Measurements from ENCODE around the gene GSTT2B. TPM values are rescaled to one million over a fixed set of nuclear protein-coding genes. Genes with fewer than 3 reads are reported as not detected.
"Not testable (repeated sequence)": the region's sequence is repeated elsewhere in the genome, so short reads cannot be mapped to it uniquely, and the experiment has no call there.

GSTT2B gene
- total RNA-seq, 1 donor from 2014 or later = not detected

DNA sequence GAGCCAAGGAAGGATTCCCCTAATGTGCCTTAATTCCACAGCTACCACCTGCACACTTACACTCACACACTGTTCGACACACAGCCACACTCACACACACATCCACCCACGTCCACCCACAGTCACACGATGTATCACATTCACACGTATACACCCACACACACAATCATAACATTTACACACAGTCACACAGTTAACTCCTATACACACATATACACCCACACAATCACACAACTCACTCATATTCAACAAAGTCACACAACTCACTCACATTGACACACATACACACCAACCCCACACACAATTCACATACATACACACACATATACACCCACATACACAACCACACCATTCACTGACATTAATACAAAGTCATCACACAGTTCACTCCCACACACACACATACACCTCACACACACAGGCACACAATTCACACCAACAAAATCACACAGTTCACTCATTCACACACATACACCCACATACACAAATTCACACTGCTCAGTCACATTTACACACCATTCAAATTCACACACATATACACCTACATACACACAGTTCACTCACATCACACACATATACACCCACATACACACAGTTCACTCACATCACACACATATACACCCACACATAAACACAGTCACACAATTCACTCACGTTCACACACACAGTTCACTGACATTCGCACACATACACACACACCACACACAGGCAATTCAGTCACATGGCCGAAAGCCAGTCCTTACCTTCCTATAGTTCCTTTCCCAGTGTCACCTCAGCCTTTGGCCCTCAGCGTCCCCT is 6.6 kb downstream of the GSTT2B start:
- CTCF ChIA-PET; H3K4me1 Mint-ChIP-seq; POLR2A ChIA-PET; H3K4me3 Mint-ChIP-seq; ATAC-seq (ENCODE audit: low read depth); H3K9me3 Mint-ChIP-seq; H3K27me3 Mint-ChIP-seq; H3K36me3 Mint-ChIP-seq (ENCODE audit: low read depth); DNase-seq; H3K27ac Mint-ChIP-seq: not testable (repeated sequence)
- intact Hi-C loops (cut with micrococcal nuclease) = loop anchor here (10.0 kb wide), 2 partner anchors 220 to 570 kb away; no protein-coding TSS in a partner anchor

GRCh38 chr22:23953485-23953884 is 7.5 kb downstream of the GSTT2B start:
- intact Hi-C loops (cut with micrococcal nuclease) = loop anchor here (10.0 kb wide), 2 partner anchors 221 to 571 kb away; no protein-coding TSS in a partner anchor
- CTCF ChIA-PET; H3K4me1 Mint-ChIP-seq; H3K27ac Mint-ChIP-seq; H3K27me3 Mint-ChIP-seq; DNase-seq; H3K36me3 Mint-ChIP-seq (ENCODE audit: low read depth); H3K4me3 Mint-ChIP-seq; ATAC-seq (ENCODE audit: low read depth); H3K9me3 Mint-ChIP-seq; POLR2A ChIA-PET: not testable (repeated sequence)

DNA sequence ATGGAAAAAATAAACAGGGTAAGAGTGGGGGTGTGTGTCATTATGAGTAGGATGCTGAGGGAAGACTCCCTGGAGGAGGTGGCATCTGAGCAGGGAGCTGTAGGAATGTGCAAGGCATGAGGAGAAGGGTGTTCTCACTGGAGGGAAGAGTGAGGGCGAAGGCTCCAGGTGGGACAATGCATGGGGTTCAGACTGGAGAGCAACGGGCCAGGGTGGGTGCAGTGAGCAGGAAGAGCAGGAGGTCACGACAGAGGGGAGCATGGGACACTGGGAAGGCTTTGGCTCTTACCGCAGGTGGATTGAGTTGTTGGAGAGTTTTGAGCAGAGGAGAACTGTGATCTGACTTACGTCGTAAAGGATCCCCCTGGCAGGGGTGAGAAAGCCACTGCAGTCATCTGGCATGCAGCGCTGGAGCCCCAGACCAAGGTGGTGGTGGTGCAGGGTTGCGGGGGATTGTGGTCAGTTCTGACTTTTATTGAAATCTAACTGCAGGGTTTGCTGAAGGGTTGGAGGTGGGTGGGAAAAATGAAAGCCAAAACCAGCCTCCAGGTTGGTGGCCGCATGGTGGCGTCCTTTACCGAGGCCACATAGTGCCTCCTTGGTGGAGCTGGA is 8.1 kb downstream of the GSTT2B start:
- CTCF ChIA-PET; DNase-seq; H3K9me3 Mint-ChIP-seq; ATAC-seq (ENCODE audit: low read depth); H3K4me1 Mint-ChIP-seq; H3K4me3 Mint-ChIP-seq; H3K27ac Mint-ChIP-seq; H3K36me3 Mint-ChIP-seq (ENCODE audit: low read depth); H3K27me3 Mint-ChIP-seq; POLR2A ChIA-PET: not testable (repeated sequence)
- intact Hi-C loops (cut with micrococcal nuclease) = loop anchor here (10.0 kb wide), 2 partner anchors 222 to 572 kb away; no protein-coding TSS in a partner anchor

GRCh38 chr22:23951383-23951782 is 9.6 kb downstream of the GSTT2B start:
- H3K27ac Mint-ChIP-seq; H3K9me3 Mint-ChIP-seq; H3K36me3 Mint-ChIP-seq (ENCODE audit: low read depth); H3K4me1 Mint-ChIP-seq; DNase-seq; ATAC-seq (ENCODE audit: low read depth); H3K27me3 Mint-ChIP-seq; POLR2A ChIA-PET; H3K4me3 Mint-ChIP-seq; CTCF ChIA-PET: not testable (repeated sequence)
- intact Hi-C loops (cut with micrococcal nuclease) = loop anchor here (10.0 kb wide), 2 partner anchors 223 to 573 kb away; no protein-coding TSS in a partner anchor

DNA sequence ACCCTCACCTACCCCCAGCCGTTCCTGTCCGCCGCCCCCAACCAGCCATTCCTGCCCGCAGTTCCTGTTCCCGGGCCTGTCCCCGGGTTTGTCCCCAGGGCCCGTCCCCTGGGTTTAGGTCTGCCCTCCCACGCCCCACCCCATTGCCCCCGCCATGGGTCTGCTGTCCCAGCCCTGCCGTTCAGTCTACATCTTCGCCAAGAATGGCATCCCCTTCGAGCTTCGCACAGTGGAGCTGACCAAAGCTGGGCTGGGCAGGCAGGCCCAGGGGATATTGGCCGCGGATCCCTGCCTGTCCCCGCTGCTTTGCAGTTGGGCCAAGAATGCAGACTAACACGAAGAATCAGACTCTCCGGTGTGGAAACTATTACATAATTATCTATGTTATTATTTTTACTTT is 11.2 kb downstream of the GSTT2B start:
- H3K27me3 Mint-ChIP-seq; ATAC-seq (ENCODE audit: low read depth); H3K9me3 Mint-ChIP-seq; H3K4me1 Mint-ChIP-seq; CTCF ChIA-PET; H3K27ac Mint-ChIP-seq; H3K4me3 Mint-ChIP-seq; H3K36me3 Mint-ChIP-seq (ENCODE audit: low read depth); DNase-seq; POLR2A ChIA-PET: not testable (repeated sequence)
- intact Hi-C loops (cut with micrococcal nuclease) = loop anchor here (10.0 kb wide), 2 partner anchors 225 to 575 kb away; no protein-coding TSS in a partner anchor

- H3K27me3 Mint-ChIP-seq; H3K27ac Mint-ChIP-seq; H3K9me3 Mint-ChIP-seq; H3K4me1 Mint-ChIP-seq; DNase-seq; ATAC-seq (ENCODE audit: low read depth); intact Hi-C loops (cut with micrococcal nuclease); CTCF ChIA-PET; H3K36me3 Mint-ChIP-seq (ENCODE audit: low read depth); H3K4me3 Mint-ChIP-seq: not testable (repeated sequence)
- POLR2A ChIA-PET = interaction anchor here (0.6 kb wide), 1 partner anchor 60 kb away, joined by 9 read pairs; no protein-coding TSS in a partner anchor
Measured at GRCh38 chr22:23947391-23947790, 13.6 kb downstream of the GSTT2B start.

DNA sequence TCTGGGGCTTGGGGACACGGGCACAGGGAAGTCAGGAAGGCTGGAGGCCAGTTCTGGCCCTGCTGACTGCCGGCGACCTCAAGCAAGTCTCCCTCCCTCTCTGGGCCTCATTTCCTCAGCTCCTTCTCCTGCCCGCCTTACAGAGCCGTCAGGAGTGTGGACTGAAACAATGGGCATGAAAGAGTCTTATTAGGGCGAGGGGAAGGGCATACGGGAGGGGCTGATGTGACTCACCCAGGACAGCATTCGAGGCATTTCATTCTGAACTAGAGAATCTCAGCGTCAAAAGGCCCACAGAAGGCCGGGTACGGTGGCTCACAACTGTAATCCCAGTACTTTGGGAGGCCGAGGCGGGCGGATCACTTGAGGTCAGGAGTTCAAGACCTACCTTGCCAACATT is 20.8 kb downstream of the GSTT2B start:
- not testable (repeated sequence) for H3K27me3 Mint-ChIP-seq

DNA sequence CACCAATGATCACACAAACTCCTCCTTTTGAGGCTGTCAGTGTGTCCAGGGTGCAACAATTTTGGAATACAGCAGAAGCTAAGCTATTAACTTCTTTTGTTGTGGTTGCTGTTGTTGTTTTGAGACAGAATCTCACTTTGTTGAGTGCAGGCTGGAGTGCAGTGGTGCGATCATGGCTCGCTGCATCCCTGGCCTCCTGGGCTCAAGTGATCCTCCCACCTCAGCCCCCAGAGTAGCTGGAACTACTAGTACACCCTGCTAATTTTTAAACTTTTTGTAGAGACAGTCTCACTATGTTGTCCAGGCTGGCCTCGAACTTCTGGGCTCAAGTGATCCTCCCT is 22.0 kb downstream of the GSTT2B start:
- ChIA-PET POLR2A (no interaction called here), CTCF (no interaction called here)
- Mint-ChIP-seq H3K36me3 (ENCODE audit: low read depth) (no peaks in the 10 kb centered on the region), H3K27ac (no peak overlapping the region), H3K4me1 (no peaks in the 10 kb centered on the region), H3K27me3 (peaks cover 2% of the 10 kb centered on the region), H3K9me3 (no peaks in the 10 kb centered on the region), H3K4me3 (no peak overlapping the region)
- TF ChIP-seq CTCF (IDR thresholded peaks at IDR 0.05) = no peak
- no peak for ATAC-seq (ENCODE audit: low read depth)
- no peak for DNase-seq
- intact Hi-C loops (cut with micrococcal nuclease) = no loop called here

More for the DNA sequence above, 20.8 kb downstream of the GSTT2B start:
- H3K9me3 Mint-ChIP-seq; intact Hi-C loops (cut with micrococcal nuclease); H3K36me3 Mint-ChIP-seq (ENCODE audit: low read depth); H3K4me1 Mint-ChIP-seq; ATAC-seq (ENCODE audit: low read depth); POLR2A ChIA-PET; DNase-seq; H3K4me3 Mint-ChIP-seq; H3K27ac Mint-ChIP-seq; CTCF ChIA-PET: not testable (repeated sequence)

Measured in activated B cell treated with CpG ODN at 0.5 μM for 24 hours (primary cell).